ENCODE measurements around the gene CGB2. TPM values are rescaled to one million over a fixed set of nuclear protein-coding genes. Genes with fewer than 3 reads are reported as not detected.

The CGB2 gene
- total RNA-seq, 4 donors from 2014 or later: not detected

DNA sequence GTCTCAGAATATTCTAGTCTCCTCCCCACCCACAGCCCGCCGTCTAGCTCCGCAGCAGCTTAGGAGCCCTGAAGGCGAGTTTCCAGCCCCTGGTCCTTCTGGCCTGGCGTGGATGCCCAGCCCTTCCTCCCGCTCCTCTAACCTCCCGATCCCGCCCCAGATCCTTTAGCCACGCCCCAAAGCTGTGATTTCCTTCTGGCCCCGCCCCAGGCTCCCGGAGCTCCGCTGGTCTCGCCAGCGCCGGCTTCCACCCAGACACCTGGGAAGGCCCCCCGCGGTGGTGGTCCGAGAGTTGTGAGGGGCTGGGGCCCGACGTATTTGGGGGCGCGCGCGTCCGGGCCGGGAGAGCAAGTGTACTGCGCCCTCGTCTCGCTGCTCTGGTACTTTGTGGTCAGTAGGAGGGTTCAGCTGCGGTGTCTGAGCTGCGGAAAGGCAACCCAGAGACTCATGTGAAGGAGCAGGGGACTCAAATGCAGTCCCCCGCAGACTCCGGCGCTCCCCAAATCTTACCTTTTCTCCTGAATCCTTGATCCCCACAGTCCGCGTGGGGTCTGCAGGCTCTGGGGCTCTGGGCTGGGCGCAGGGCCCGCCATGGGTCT lies 26.0 kb downstream of the CGB2 start, which contains the start of gene CGB7:
CGB7 (minus strand) TSS at position 114 of the 599 bp plus-strand sequence. CDS start 2,374 bp downstream, outside the sequence.
- no peaks in the 10 kb centered on the region for H3K9me3 ChIP-seq
- peak within 1 kb of the TSS; percentile 22 to 58 for H3K4me3 ChIP-seq
- WGBS, 2 donors (ENCODE audit: low coverage in 1 of 2): 0 to 5% methylated on average over 9 to 14 of the region's 38 CpGs
- no peak within 1 kb of the TSS for H3K27ac ChIP-seq
- peaks cover 50% of the 10 kb centered on the region for H3K27me3 ChIP-seq
- TF ChIP-seq, protein P1, sequence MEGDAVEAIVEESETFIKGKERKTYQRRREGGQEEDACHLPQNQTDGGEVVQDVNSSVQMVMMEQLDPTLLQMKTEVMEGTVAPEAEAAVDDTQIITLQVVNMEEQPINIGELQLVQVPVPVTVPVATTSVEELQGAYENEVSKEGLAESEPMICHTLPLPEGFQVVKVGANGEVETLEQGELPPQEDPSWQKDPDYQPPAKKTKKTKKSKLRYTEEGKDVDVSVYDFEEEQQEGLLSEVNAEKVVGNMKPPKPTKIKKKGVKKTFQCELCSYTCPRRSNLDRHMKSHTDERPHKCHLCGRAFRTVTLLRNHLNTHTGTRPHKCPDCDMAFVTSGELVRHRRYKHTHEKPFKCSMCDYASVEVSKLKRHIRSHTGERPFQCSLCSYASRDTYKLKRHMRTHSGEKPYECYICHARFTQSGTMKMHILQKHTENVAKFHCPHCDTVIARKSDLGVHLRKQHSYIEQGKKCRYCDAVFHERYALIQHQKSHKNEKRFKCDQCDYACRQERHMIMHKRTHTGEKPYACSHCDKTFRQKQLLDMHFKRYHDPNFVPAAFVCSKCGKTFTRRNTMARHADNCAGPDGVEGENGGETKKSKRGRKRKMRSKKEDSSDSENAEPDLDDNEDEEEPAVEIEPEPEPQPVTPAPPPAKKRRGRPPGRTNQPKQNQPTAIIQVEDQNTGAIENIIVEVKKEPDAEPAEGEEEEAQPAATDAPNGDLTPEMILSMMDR (IDR thresholded peaks at IDR 0.05): no peak
- no peak for TF ChIP-seq EP300 (IDR thresholded peaks at IDR 0.05)
- TF ChIP-seq POLR2A (IDR thresholded peaks at IDR 0.05): no peak
- TF ChIP-seq POLR2AphosphoS5 (IDR thresholded peaks at IDR 0.05): no peak
- no peaks in the 10 kb centered on the region for H3K36me3 ChIP-seq
- ATAC-seq: peak; percentile 69
- peaks cover 0 to 25% (median 16%) of the 10 kb centered on the region in 3 donors for H3K4me1 ChIP-seq

DNA sequence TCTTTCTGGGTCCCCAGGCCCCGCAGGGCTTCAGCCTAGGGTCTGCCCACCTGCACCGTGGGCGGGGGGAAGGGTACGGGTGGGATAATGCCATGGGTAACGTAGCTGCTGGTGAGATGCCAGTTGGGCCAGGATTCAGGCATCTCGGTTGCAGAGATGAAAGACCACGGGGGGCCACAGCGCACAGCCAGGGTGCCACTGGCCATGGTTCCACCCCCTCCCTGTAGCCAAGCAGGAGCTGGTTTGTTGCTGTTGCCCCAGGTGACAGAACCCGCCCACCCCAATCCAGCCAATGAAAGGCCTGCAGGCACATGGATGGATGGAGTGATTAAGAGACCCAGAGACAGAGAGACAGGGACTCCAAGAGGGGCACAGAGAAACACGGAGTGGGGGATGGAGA lies 26.9 kb downstream of the CGB2 start:
- no peaks in the 10 kb centered on the region for H3K36me3 ChIP-seq
- WGBS, 2 donors (ENCODE audit: low coverage in 1 of 2): 20% methylated on average over 3 of the region's 10 CpGs; no CpG with 5 or more reads in 1 of the 2 donors
- H3K27me3 ChIP-seq: peaks cover 58% of the 10 kb centered on the region
- H3K9me3 ChIP-seq: no peaks in the 10 kb centered on the region
- no peak for TF ChIP-seq EP300 (IDR thresholded peaks at IDR 0.05)
- TF ChIP-seq POLR2A (IDR thresholded peaks at IDR 0.05): no peak
- TF ChIP-seq POLR2AphosphoS5 (IDR thresholded peaks at IDR 0.05): no peak
- TF ChIP-seq, protein P1 (IDR thresholded peaks at IDR 0.05): no peak
- H3K4me1 ChIP-seq: peaks cover 0 to 25% (median 16%) of the 10 kb centered on the region in 3 donors
- no peak for ATAC-seq
- H3K27ac ChIP-seq: no peak overlapping the region
- H3K4me3 ChIP-seq: no peak overlapping the region

DNA sequence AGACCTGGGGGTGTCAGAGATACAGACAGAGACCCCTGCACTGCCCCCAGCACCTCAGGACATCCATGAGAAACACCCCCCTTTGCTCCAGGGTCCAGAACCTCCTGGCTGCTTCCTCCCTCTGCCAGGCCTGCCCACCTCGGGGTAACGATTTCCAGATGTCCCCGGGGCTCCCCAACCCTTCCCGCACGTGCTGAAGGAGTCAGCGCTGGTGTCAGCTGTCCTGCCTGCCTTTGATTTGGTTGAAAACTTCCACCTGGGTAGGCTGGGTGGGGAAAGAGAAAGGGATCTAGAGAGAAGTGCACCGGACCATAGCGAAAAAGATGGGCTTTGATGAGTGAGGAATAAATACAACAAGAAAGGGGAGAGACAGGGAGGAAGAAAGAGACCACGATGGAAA lies 27.4 kb downstream of the CGB2 start:
- no peaks in the 10 kb centered on the region for H3K36me3 ChIP-seq
- H3K4me3 ChIP-seq: no peak overlapping the region
- ATAC-seq: no peak
- TF ChIP-seq POLR2A (IDR thresholded peaks at IDR 0.05) (no peak), EP300 (IDR thresholded peaks at IDR 0.05) (no peak), POLR2AphosphoS5 (IDR thresholded peaks at IDR 0.05) (no peak)
- TF ChIP-seq, protein P1 (IDR thresholded peaks at IDR 0.05): no peak
- peaks cover 0 to 25% (median 16%) of the 10 kb centered on the region in 3 donors for H3K4me1 ChIP-seq
- peaks cover 63% of the 10 kb centered on the region for H3K27me3 ChIP-seq
- no peak overlapping the region for H3K27ac ChIP-seq
- WGBS, 2 donors (ENCODE audit: low coverage in 1 of 2): 32% methylated on average over 3 of the region's 9 CpGs; no CpG with 5 or more reads in 1 of the 2 donors
- no peaks in the 10 kb centered on the region for H3K9me3 ChIP-seq

DNA sequence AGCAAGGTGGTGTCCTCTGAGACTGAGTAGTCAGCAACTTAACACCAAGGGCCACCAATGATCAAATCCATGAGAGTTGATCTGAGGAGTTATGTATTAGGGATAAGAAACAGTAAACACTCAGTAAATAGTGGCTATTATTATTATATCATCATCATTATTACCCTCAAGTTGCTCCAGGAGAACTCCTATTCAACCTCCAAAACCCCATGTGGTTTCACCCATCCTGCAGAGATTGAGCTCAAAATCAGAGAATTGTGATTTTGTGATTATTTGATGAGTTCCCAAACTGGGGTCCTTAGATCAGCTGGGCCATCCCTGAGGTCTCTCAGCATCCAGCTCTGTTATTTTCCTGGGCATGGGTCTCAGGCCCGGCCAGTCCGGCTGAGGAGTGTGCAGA lies 29.3 kb downstream of the CGB2 start:
- Histone ChIP-seq H3K4me1 (peaks cover 0 to 33% (median 22%) of the 10 kb centered on the region in 3 donors), H3K36me3 (no peaks in the 10 kb centered on the region), H3K27me3 (peaks cover 83% of the 10 kb centered on the region), H3K9me3 (no peaks in the 10 kb centered on the region), H3K27ac (no peak overlapping the region), H3K4me3 (no peak overlapping the region)
- ATAC-seq: no peak
- TF ChIP-seq EP300 (IDR thresholded peaks at IDR 0.05) (no peak), POLR2AphosphoS5 (IDR thresholded peaks at IDR 0.05) (no peak), POLR2A (IDR thresholded peaks at IDR 0.05) (no peak)
- TF ChIP-seq, protein P1 (IDR thresholded peaks at IDR 0.05): no peak
- no CpG with 5 or more reads among the region's 2 CpGs for WGBS, 2 donors (ENCODE audit: low coverage in 1 of 2)

DNA sequence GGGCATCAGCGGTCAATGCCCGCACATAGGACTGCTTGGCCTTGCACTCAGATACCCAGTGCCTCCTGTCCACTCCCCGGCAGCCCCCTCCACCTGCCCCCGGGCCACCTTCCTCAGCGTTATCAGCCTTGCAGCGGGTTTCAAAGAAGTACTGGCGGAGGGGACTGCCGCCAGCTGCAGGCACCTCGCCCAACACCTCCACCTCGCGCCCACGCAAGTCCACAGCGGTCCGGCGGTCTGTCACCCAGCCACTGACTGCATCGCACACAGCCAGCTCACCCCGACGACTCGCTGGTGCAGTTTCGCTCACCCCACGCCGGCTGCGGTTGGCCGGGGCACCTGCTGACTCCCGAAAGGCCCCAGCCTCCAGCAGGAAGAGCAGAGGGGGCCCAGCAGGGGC lies 29.8 kb downstream of the CGB2 start:
- H3K4me3 ChIP-seq: no peak overlapping the region
- peaks cover 0 to 28% (median 22%) of the 10 kb centered on the region in 3 donors for H3K4me1 ChIP-seq
- no peak for ATAC-seq
- H3K36me3 ChIP-seq: no peaks in the 10 kb centered on the region
- H3K27ac ChIP-seq: no peak overlapping the region
- TF ChIP-seq POLR2AphosphoS5 (IDR thresholded peaks at IDR 0.05) (no peak), EP300 (IDR thresholded peaks at IDR 0.05) (no peak), POLR2A (IDR thresholded peaks at IDR 0.05) (no peak)
- TF ChIP-seq, protein P1 (IDR thresholded peaks at IDR 0.05): no peak
- peaks cover 87% of the 10 kb centered on the region for H3K27me3 ChIP-seq
- H3K9me3 ChIP-seq: no peaks in the 10 kb centered on the region
- WGBS, 2 donors (ENCODE audit: low coverage in 1 of 2): 80% methylated on average over 1 of the region's 25 CpGs; no CpG with 5 or more reads in 1 of the 2 donors
